ENCODE results near the gene SLC6A9.

The SLC6A9 gene

DNA sequence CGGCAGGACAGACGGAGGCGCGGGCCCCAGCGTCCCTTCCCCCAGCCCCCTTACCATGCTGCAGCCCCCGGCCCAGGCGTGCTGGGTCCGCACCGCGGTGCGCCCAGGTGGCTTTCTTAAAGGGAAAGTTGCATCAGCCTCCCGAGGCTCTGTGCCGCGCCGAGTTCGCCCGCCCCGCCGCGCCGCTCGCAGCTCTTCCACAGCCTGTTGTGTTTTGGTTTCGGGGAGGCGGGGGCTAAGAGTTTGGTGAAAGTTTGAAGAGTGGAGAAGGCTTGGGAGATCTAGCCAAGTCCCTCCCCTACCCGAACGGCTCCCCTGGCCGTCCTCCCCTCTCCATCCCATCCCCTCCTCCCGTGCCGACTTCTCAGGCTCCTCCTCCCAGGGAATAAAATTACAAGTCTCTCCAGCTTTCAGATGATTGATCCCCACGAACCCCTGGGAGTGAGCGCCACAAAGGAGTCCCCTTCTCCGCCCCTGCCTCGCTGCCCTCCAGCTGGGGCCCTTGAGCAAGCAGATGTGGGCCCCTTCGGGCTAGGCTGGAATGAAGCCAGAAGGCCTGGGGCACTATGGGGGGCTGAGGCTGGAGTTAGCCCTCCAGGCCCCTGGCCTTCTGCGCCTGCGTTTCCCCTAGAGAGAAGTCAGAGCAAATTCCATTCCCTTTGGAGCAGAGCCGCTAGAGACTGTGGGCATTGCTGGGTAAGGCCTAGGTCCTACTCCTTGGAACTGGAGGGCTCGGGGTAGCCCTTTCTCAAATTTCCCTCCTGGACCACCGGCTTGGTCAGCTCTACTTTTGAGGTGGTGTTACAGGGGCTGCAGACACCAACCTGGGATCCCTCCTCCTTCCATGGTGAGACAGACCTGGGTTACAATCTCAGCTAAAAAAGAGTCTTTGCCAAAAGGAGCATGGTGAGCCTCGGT is at the start of gene SLC6A9:
SLC6A9 (minus strand) TSS at position 211 of the 918 bp plus-strand sequence. CDS start 7,185 bp downstream, outside the sequence.
- in situ Hi-C loops (cut with MboI; ENCODE audit: low sequenced_read_pairs): loop anchor here (25.0 kb wide), 1 partner anchor 269 kb away; no protein-coding TSS in a partner anchor

DNA sequence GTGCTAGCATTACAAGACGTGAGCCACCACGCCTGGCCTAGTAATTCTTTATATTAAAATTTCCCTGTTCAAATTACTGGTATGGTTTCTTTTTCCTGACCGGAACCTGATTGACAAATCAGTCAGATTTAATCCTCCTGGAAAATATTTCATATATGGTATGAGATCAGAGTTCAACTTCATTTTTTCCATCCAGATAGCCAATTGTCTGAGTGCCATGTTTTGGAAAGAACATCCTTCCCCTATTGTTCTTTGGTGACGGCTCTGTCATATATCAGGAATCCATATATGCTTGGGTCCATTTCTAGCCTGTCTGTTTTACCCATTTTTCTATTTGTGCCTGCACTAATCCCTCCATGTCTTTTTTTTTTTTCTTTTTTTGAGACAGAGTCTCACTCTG is 48.3 kb upstream of the SLC6A9 start:
- in situ Hi-C loops (cut with MboI; ENCODE audit: low sequenced_read_pairs): loop anchor here (25.0 kb wide), 1 partner anchor 508 kb away; no protein-coding TSS in a partner anchor

DNA sequence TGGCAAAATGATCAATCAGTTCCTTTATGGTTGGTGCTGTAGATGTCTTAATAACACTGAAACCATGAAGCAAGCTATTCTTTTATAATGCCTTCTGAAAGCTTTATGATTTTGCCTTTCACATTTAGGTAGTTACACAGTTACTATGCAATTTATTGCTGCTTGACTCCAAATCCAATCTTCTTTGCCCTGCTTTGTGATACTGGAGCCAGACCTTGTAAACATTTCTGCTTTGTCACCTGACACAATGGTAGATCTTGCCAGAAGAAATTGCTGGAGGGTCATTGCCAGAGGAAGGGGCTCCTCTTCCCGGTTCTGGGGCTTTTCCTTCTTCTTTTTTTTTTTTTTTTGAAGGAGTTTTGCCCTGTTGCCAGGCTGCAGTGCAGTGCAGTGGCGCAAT is 46.8 kb upstream of the SLC6A9 start:
- in situ Hi-C loops (cut with MboI; ENCODE audit: low sequenced_read_pairs): loop anchor here (25.0 kb wide), 1 partner anchor 509 kb away; no protein-coding TSS in a partner anchor

DNA sequence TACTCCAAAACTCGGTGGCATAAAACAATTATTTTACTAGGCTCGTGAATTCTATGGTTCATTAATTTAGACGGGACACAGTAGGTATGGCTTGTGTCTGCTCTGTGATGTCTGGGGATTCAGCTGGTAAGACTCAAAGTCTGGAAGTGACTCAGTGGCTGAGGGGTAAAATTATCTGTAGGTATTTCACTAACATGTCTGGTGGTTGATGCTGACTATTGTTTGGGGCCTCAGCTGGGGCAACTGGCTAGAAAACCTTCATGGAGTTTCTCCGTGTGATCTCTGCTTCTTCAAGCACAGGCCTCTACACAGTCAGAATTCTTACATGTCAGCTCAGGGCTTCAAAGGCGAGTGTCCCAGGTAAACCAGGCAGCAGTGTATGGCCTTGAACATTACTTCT is 46.2 kb upstream of the SLC6A9 start:
- in situ Hi-C loops (cut with MboI; ENCODE audit: low sequenced_read_pairs): loop anchor here (25.0 kb wide), 1 partner anchor 510 kb away; no protein-coding TSS in a partner anchor

DNA sequence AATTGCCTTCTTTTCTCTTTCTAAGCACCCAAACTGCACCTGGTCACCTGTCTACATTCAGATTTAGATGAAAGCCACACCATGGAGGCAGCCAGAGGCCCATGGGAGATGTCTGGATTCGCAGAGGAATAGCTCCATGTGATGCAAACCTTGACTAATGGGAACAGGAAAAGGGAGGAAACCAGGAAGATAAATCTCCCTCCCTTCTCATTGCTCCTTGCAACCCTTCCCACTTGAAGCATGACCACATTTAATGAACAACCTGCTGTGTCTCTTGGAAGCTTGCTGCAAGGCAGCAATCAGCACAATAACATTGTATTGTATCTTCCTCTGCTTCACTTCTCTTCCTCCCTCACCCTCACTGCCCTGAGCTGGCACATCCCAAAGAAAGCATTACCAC is 44.8 kb upstream of the SLC6A9 start:
- in situ Hi-C loops (cut with MboI; ENCODE audit: low sequenced_read_pairs): loop anchor here (25.0 kb wide), 1 partner anchor 511 kb away; no protein-coding TSS in a partner anchor

DNA sequence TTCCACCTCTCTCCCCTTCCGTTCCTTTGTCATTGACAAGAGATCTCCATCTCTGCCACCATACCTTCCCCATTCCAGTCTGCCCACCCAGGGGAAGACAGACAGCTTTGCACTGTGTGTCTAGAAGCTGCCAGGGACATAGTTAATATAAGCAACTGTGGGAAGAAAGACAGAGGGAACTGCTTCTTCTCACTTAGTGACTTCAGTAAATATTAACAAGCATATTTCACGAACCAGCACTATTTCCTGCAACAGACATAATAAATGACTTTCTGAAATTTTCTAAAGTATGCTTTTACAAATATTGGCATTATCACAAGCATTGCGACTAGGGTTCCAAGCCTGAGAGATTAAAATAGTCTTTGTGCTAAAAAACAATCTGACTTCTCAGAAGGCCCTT is 43.2 kb upstream of the SLC6A9 start:
- in situ Hi-C loops (cut with MboI; ENCODE audit: low sequenced_read_pairs): no loop called here

DNA sequence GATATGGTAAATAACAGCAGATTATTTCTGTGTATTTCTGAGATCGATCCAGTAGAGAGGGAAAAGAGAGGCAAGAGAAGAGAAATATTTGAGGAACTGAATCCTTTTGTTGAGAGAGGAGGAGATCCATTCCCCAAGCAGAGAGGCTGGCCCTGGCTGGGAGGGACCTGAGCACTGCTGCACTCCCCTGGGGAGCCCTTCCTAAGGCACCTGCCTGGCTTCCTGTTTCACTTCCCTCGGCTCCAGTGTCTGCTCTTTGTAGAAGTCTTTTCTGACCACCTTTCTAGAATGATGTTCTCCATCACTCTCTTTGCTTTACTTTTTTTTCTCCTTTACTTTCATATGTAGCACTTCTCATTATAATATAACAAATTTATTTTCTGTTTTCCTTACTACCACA is 42.3 kb upstream of the SLC6A9 start:
- in situ Hi-C loops (cut with MboI; ENCODE audit: low sequenced_read_pairs): no loop called here

DNA sequence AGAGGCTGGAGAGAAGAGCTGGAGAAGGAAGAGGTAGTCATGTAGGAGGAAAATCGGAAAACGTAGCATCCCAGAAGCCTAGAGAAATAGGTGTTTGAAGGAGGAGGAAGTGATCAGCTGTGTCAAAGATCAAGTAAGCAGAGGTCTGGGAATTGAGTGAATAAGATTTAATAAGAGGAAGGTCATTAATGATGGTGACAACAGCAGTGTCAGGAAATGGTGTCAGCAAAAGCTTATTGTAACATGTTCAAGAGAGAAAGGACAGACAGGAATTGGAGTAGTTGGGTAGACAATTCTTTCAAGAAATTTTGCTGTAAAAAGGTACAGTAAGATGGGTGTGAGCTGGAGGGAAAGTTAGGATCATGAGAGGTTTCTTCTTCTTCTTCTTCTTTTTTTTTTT is 41.6 kb upstream of the SLC6A9 start:
- in situ Hi-C loops (cut with MboI; ENCODE audit: low sequenced_read_pairs): no loop called here

DNA sequence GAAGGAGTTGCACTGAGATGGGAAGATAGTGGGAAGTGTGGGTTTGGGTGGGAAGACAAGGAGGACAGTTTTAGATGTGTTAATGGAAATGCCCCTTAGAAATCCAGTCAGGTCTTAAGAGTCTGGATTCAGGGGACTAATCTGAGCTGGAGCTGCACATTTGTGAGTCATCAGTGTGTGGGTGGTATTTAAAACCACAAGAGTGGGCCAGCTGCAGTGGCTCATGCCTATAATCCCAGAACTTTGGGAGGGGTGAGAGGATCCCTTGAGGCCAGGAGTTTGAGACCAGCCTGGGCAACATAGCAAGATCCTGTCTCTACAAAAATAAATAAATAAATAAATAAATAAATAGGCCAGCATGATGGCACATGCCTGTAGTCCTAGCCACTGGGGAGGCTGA is 40.9 kb upstream of the SLC6A9 start:
- in situ Hi-C loops (cut with MboI; ENCODE audit: low sequenced_read_pairs): no loop called here

DNA sequence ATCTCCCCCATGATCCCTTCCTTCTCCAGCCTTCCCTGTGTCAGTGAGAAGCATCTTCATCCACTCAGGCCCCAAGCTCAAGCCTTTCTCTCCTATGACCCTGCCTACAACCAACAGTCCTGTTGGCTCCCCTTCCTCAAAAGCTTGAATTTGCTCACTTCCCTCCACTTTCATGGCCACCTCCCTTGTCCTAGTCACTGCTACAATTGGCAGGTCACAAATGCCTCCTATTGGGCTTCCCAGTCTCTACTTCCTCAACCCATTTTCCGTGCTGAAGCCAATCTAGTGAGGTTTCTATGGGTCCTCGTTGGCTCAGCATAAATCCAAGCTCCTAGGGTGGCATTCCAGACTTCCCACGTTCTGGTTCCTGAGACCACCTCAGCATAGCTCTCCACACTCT is 40.2 kb upstream of the SLC6A9 start:
- in situ Hi-C loops (cut with MboI; ENCODE audit: low sequenced_read_pairs): no loop called here

DNA sequence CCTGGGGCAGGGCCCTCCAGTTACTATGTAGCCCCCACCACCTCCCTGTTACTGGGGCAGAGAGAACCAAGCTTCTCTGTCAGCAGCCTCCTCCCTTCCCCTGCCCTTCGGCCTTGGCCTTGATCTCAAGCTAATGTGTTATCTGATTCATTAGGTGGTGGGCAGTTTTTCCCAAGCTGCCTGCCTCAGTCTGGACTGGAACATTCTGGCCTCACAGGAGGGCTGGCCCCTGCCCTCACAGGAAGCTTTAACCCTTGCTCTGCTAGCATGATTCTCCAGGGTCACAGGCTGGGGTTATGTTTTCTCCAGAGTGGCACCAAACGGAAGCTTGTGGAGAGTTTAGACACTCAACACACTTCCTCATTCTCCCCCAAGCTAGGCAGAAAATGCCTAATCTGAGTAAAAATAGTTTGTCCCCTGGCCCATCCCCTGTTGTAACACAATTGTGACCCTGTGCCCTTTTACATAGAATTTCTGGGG is 37.2 kb upstream of the SLC6A9 start:
- in situ Hi-C loops (cut with MboI; ENCODE audit: low sequenced_read_pairs): no loop called here

DNA sequence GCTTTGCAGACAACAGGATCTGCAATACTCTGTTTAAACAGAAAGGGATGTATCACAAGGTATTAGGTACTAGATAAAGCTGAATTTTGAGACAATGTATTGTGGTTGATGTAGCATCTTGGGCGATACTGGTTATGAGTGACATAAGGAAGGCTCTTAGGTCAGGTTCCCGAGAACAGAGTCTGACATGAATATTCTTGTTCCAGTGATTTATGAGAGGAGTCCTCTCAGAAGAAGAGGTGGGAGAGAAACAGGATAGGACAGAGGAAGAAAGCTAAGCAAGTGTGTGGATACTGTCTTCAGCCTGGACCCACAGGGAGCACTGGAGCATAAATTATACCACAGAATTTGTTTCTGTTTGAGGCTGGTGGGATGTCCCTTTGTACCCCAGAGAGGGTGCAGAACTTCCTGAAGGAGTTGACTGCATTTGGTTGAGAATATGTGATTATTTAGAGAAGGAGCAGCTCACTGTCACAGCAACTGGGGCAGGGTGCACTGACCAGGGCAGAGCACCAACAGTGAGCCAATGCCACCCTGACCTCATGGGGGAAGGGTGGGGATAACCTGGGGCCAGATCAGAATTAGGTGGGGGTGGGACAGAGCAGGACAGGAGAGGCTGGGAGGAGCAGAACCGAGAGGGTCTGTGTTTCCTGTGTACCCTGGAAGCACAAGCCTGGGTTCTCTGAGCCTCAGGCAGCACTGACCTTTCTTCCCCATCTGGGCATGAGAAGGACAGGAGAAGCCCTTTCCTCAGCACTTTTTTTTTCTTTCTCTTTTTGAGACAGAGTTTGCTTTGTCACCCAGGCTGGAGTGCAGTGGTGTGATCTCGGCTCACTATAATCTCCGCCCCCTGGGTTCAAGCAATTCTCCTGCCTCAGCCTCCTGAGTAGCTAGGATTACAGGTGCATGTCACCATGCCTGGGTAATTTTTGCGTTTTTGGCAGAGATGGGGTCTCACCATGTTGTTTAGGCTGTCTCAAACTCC is 36.3 kb upstream of the SLC6A9 start:
- in situ Hi-C loops (cut with MboI; ENCODE audit: low sequenced_read_pairs): no loop called here

DNA sequence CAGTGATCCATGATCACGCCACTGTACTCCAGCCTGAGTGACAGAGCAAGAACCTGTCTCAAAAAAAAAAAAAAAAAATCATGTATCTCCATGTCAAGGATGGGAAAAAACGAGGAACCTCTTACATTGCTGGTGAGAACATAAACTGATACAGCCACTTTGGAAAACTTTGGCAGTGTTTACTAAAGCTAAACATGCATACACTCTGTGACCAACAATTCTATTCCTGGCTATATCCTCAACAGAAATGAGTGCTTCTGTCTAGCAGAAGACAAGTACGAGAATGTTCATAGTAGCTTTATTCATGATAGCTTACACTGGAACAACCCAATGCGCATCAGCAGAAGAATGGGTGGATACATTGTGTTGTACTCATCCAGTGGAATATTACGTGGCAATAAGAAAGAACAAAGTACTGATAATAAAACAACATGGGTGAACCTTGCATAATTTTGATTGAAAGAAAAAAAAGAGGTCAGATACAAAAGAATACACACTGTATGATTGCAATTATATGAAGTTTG is 31.5 kb upstream of the SLC6A9 start:
- in situ Hi-C loops (cut with MboI; ENCODE audit: low sequenced_read_pairs): no loop called here

DNA sequence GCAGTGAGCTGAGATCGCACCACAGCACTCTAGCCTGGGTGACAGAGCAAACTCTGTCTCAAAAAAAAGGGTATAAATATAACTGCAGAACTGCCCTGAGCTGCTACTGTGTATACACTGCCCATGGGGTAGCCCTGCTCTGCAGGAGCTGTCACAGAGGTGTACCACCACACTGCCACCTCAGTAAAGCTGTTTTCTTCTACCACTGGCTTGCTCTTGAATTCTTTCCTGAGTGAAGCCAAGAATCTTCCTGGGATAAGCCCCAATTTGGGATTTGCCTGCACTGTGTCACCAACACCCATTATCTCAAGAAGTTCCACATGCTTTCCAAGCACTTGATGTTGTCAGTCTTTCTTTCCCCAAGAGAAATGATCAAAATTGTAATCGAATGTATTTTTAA is 30.6 kb upstream of the SLC6A9 start:
- in situ Hi-C loops (cut with MboI; ENCODE audit: low sequenced_read_pairs): no loop called here

DNA sequence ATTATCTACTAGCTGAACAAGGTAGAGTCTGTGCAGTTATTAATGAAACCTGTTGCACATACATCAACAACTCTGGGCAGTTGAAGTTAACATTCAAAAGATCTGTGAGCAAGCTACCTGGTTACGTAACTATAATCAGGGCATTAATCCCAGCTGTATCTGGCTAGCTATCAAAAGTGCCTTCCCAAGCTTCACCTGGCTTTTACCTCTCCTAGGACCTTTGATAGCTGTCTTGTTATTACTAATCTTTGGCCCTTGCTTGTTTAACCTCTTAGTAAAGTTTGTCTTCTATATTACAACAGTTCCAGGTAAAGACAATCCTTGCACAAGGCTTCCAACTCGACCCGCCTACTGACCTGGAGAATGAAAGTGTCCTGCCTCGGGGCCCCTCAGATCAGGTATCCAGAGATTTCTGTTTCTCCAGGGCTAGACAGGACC is 29.6 kb upstream of the SLC6A9 start:
- in situ Hi-C loops (cut with MboI; ENCODE audit: low sequenced_read_pairs): no loop called here

DNA sequence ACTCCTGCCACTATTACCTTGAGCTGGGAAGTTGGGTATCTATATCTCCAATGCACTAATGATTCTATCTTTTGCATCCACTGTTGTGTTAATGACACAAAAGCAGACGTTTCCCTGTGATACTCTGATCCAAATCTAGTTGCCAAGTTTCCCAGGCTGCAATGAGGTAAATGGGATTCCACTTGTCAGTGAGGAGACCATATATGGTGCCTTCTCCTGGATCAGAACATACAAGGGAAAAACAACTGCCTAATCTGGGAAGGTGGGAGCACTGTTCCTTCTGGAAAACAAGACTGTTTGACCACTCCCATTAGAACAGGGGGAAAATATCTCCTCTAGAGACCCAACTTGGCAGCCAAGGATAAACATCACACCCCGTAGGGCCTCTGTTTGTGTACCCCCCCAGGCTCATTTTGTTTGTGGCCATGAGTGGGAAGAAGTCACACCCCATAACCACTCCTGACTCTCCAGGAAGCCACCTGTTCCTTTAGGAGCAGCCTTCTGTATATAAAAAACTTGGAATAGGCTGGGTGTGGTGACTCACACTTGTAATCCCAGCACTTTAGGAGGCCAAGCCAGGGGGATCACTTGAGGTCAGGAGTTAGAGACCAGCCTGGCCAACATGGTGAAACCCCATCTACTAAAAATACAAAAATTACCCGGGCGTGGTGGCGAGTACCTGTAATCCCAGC is 28.5 kb upstream of the SLC6A9 start:
- in situ Hi-C loops (cut with MboI; ENCODE audit: low sequenced_read_pairs): no loop called here

DNA sequence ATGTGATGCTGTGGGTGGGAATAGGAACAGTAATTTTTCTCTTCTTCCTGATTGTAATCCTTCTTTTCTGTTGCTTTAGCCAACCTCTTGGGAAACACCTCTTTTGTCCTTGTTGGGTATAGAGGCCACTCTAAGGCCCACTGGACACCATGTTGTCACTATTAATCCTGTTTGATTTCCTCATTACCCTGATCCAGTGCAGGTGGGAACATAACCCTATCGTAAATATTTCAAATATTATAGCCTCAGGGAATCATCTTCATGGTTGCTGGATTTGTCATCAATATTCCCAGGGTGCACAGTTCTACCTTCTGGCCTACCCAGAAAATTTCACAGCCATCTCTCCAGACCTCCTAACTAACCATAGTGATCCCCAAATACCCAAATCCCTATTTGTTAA is 27.9 kb upstream of the SLC6A9 start:
- in situ Hi-C loops (cut with MboI; ENCODE audit: low sequenced_read_pairs): no loop called here

DNA sequence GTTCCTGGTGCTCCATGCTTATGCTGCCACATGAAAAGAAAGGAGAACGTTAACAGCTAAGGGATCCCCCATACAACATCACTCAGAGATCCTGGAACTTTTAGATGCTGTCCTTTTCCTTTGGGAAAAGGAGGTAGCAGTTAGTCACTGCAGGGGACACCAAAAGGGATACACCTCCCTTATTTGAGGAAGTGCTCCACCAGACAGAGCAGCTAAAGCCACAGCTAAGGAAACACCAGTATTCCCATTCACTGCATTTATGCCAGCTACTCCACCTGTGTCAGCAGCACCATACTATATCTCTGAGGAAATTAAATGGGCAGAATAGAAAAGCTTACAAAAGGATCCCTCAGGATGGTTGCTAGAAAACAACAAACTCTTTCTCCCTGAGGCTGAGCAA is 26.0 kb upstream of the SLC6A9 start:
- in situ Hi-C loops (cut with MboI; ENCODE audit: low sequenced_read_pairs): no loop called here

DNA sequence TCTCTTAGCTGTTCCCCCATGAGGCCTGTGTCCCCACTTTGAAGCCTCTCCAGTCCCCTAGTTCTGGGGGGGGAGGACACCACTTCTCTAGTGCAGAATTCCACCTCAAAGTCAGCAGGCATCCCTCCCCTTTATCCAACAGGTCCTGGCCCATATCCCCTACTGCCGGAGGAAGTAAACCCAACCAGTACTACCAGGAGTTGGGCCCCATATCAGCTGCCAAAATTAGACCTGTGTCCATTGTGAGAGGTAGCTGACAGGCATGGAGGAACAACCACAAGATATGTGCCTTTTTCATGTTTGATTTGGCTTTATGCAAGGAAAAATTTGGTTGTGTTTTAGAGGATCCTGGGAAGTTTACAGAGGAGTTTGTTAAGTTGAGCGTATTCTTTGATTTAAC is 22.1 kb upstream of the SLC6A9 start:
- in situ Hi-C loops (cut with MboI; ENCODE audit: low sequenced_read_pairs): no loop called here

DNA sequence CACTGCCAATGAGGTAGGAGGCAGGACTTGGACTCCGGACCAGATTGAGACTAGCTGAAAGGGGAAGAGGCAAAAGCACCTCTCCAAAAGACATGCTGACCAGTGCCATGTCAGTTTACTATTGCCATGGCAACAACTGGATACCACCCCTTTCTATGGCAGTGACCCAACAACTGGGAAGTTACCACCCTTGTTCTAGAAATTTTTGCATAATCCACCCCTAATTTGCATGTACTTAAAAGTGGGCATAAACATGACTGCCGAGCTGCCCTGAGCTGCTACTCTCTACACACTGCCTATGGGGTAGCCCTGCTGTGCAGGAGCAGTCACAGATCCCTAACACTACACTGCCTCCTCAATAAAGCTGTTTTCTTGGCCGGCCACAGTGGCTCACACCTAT is 19.0 kb upstream of the SLC6A9 start:
- in situ Hi-C loops (cut with MboI; ENCODE audit: low sequenced_read_pairs): no loop called here
